HCT116 (cell line): ENCODE data around the gene SNX25.

Experiments
- CBX3 ChIP-seq: IDR thresholded peaks from 2 replicates; pipeline ENCODE4 v1.6.1; 2012; ENCODE audit warnings: low read depth
- CTCF ChIP-seq, 3 experiments: fragments of 200-600 bp in 1 of 3; sonication (generic) in 1 of 3; IDR thresholded peaks in 2 of 3; conservative IDR thresholded peaks in 1 of 3; 2 replicates each; pipeline ENCODE4 v1.5.1; 2012 to 2017; ENCODE audit warnings: low read depth in 2 of 3, low read length in 2 of 3, antibody characterized with exemption in 1 of 3, borderline replicate concordance in 1 of 3, control low read depth in 1 of 3, mild to moderate bottlenecking in 1 of 3, mixed read lengths in 1 of 3, mixed run types in 1 of 3, moderate library complexity in 1 of 3; ENCODE audit not compliant: insufficient read depth in 1 of 3
- EGR1 ChIP-seq: IDR thresholded peaks from 2 replicates; pipeline ENCODE4 v1.6.1; 2012; ENCODE audit warnings: low read depth
- ELF1 ChIP-seq: IDR thresholded peaks from 2 replicates; pipeline ENCODE4 v1.6.1; 2012; ENCODE audit warnings: low read depth, borderline replicate concordance
- EZH2 ChIP-seq: fragments of 200-600 bp; sonication (generic); IDR thresholded peaks from 2 replicates; pipeline ENCODE4 v1.6.1; 2017; ENCODE audit warnings: antibody characterized with exemption, mixed run types
- POLR2AphosphoS5 ChIP-seq: IDR thresholded peaks from 2 replicates; pipeline ENCODE4 v1.6.1; 2011; ENCODE audit warnings: mild to moderate bottlenecking, low read depth, low read length, moderate library complexity
- SP1 ChIP-seq: IDR thresholded peaks from 2 replicates; pipeline ENCODE4 v1.6.1; 2012; ENCODE audit warnings: low read depth
- YY1 ChIP-seq: IDR thresholded peaks from 2 replicates; pipeline ENCODE4 v1.6.1; 2011; ENCODE audit warnings: low read length, low read depth, moderate library complexity, mild to moderate bottlenecking; ENCODE audit not compliant: insufficient replicate concordance; ENCODE audit errors: extremely low read depth
- TF ChIP-seq, protein P1 (sequence below): IDR thresholded peaks from 2 replicates; pipeline ENCODE4 v1.6.1; 2012

DNA sequence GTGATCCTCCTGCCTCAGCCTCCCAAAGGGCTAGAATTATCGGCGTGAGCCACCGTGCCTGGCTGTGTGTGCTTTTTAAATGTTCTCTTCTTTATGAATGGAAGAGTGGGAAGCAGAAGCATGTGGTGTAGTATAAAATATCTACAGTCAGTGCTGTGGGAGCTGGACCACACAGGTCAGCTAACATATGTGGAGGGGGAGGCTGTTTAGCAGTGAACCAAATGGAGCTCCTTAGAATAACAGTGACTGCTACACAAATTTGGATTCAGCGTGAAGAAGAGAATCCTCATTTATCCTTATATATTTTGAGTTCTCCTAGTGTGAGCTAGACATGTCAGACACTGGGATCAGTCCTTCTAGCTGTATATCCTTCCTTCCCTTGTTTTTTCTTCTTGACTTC lies 3.2 kb downstream of the SNX25 start:
- TF ChIP-seq CTCF (IDR thresholded peaks at IDR 0.05 in 2 of 3, conservative IDR thresholded peaks at IDR 0.05 in 1 of 3; ENCODE audit: borderline replicate concordance in 1 of 3, insufficient read depth in 1 of 3, low read depth in 2 of 3, low read length in 2 of 3) = no peak
- TF ChIP-seq, protein P1, sequence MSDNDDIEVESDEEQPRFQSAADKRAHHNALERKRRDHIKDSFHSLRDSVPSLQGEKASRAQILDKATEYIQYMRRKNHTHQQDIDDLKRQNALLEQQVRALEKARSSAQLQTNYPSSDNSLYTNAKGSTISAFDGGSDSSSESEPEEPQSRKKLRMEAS = no peak
- no peak for TF ChIP-seq CBX3
- TF ChIP-seq EZH2 = no peak
- TF ChIP-seq ELF1 = no peak
- no peak for TF ChIP-seq EGR1
- TF ChIP-seq SP1 = no peak
- no peak for TF ChIP-seq POLR2AphosphoS5
- TF ChIP-seq YY1 = no peak
